HEK293 (cell line): ENCODE data around the gene IRF3.
A peak's percentile ranks its signal among the peaks of the same experiment; 100 is the strongest.

Experiments
- EGR2 ChIP-seq: fragments of 450-650 bp; formaldehyde crosslinking; IDR thresholded peaks from 2 replicates; pipeline ENCODE4 v1.5.1; 2016; ENCODE audit warnings: low read depth, missing biosample characterization, missing genetic modification characterization
- IKZF3 ChIP-seq: fragments of 450-650 bp; IDR thresholded peaks from 2 replicates; pipeline ENCODE4 v1.5.0; 2018; ENCODE audit warnings: missing biosample characterization, mild to moderate bottlenecking, missing genetic modification characterization, moderate library complexity
- KLF17 ChIP-seq: fragments of 450-650 bp; formaldehyde crosslinking; IDR thresholded peaks from 2 replicates; pipeline ENCODE4 v1.5.1; 2016; ENCODE audit warnings: missing biosample characterization, missing genetic modification characterization
- PRDM6 ChIP-seq: fragments of 450-650 bp; formaldehyde crosslinking; IDR thresholded peaks from 2 replicates; pipeline ENCODE4 v1.5.1; 2017; ENCODE audit warnings: missing biosample characterization, missing genetic modification characterization
- SCRT2 ChIP-seq: fragments of 450-650 bp; formaldehyde crosslinking; IDR thresholded peaks from 2 replicates; pipeline ENCODE4 v1.5.1; 2016; ENCODE audit warnings: missing biosample characterization, missing genetic modification characterization
- ZFHX2 ChIP-seq: fragments of 450-650 bp; formaldehyde crosslinking; conservative IDR thresholded peaks from 2 replicates; pipeline ENCODE4 v1.5.1; 2016; ENCODE audit warnings: missing biosample characterization, missing genetic modification characterization
- ZFP41 ChIP-seq: fragments of 450-650 bp; formaldehyde crosslinking; IDR thresholded peaks from 2 replicates; pipeline ENCODE4 v1.5.1; 2016; ENCODE audit warnings: missing biosample characterization, missing genetic modification characterization, borderline replicate concordance
- ZFP69B ChIP-seq: fragments of 450-650 bp; formaldehyde crosslinking; IDR thresholded peaks from 2 replicates; pipeline ENCODE4 v1.5.1; 2016; ENCODE audit warnings: missing biosample characterization, missing genetic modification characterization
- ZNF112 ChIP-seq: fragments of 450-650 bp; formaldehyde crosslinking; IDR thresholded peaks from 2 replicates; pipeline ENCODE4 v1.5.0; 2017; ENCODE audit warnings: missing biosample characterization, missing genetic modification characterization
- ZNF174 ChIP-seq: fragments of 450-650 bp; formaldehyde crosslinking; IDR thresholded peaks from 2 replicates; pipeline ENCODE4 v1.5.0; 2017; ENCODE audit warnings: missing biosample characterization, mild to moderate bottlenecking, missing genetic modification characterization
- ZNF184 ChIP-seq: fragments of 450-650 bp; IDR thresholded peaks from 2 replicates; pipeline ENCODE4 v1.5.1; 2018; ENCODE audit warnings: missing biosample characterization, mild to moderate bottlenecking, missing genetic modification characterization
- ZNF24 ChIP-seq: fragments of 450-650 bp; formaldehyde crosslinking; IDR thresholded peaks from 2 replicates; pipeline ENCODE4 v1.5.1; 2016; ENCODE audit warnings: missing biosample characterization, missing genetic modification characterization
- ZNF280D ChIP-seq: fragments of 450-650 bp; formaldehyde crosslinking; IDR thresholded peaks from 2 replicates; pipeline ENCODE4 v1.5.1; 2016; ENCODE audit warnings: missing biosample characterization, missing genetic modification characterization
- ZNF335 ChIP-seq: fragments of 450-650 bp; formaldehyde crosslinking; conservative IDR thresholded peaks from 2 replicates; pipeline ENCODE4 v1.5.1; 2016; ENCODE audit warnings: missing biosample characterization, missing genetic modification characterization
- ZNF391 ChIP-seq: fragments of 450-650 bp; formaldehyde crosslinking; IDR thresholded peaks from 2 replicates; pipeline ENCODE4 v1.5.1; 2016; ENCODE audit warnings: low read depth, missing biosample characterization, missing genetic modification characterization, borderline replicate concordance
- ZNF423 ChIP-seq: fragments of 450-650 bp; formaldehyde crosslinking; IDR thresholded peaks from 2 replicates; pipeline ENCODE4 v1.5.1; 2016; ENCODE audit warnings: missing biosample characterization, missing genetic modification characterization
- ZNF626 ChIP-seq: fragments of 450-650 bp; sonication (Bioruptor Pico); formaldehyde crosslinking; IDR thresholded peaks from 2 replicates; pipeline ENCODE4 v1.5.1; 2018; ENCODE audit warnings: missing biosample characterization, missing genetic modification characterization, inconsistent platforms
- ZNF629 ChIP-seq: fragments of 450-650 bp; formaldehyde crosslinking; IDR thresholded peaks from 2 replicates; pipeline ENCODE4 v1.5.1; 2017; ENCODE audit warnings: missing biosample characterization, missing genetic modification characterization
- ZNF639 ChIP-seq: fragments of 450-650 bp; formaldehyde crosslinking; IDR thresholded peaks from 2 replicates; pipeline ENCODE4 v1.5.1; 2016; ENCODE audit warnings: missing biosample characterization, missing genetic modification characterization
- ZNF701 ChIP-seq: fragments of 450-650 bp; formaldehyde crosslinking; IDR thresholded peaks from 2 replicates; pipeline ENCODE4 v1.5.1; 2016; ENCODE audit warnings: missing biosample characterization, missing genetic modification characterization
- ZNF785 ChIP-seq: fragments of 450-650 bp; formaldehyde crosslinking; IDR thresholded peaks from 2 replicates; pipeline ENCODE4 v1.5.1; 2016; ENCODE audit warnings: missing biosample characterization, missing genetic modification characterization
- ZSCAN16 ChIP-seq: fragments of 450-650 bp; formaldehyde crosslinking; IDR thresholded peaks from 2 replicates; pipeline ENCODE4 v1.5.1; 2016; ENCODE audit warnings: missing biosample characterization, missing genetic modification characterization
- ZSCAN30 ChIP-seq: fragments of 450-650 bp; IDR thresholded peaks from 2 replicates; pipeline ENCODE4 v1.5.1; 2018; ENCODE audit warnings: missing biosample characterization, mild to moderate bottlenecking, missing genetic modification characterization, moderate library complexity
- TF ChIP-seq, protein P1 (sequence below): fragments of 450-650 bp; formaldehyde crosslinking; IDR thresholded peaks from 2 replicates; pipeline ENCODE4 v1.5.1; 2016; ENCODE audit warnings: missing biosample characterization, missing genetic modification characterization
- TF ChIP-seq, protein P2 (sequence below): fragments of 450-650 bp; formaldehyde crosslinking; IDR thresholded peaks from 2 replicates; pipeline ENCODE4 v1.5.1; 2016; ENCODE audit warnings: missing biosample characterization, missing genetic modification characterization, borderline replicate concordance
- TF ChIP-seq, protein P3 (sequence below): fragments of 450-650 bp; formaldehyde crosslinking; IDR thresholded peaks from 2 replicates; pipeline ENCODE4 v1.5.1; 2016; ENCODE audit warnings: missing biosample characterization, missing genetic modification characterization

Gene IRF3

DNA sequence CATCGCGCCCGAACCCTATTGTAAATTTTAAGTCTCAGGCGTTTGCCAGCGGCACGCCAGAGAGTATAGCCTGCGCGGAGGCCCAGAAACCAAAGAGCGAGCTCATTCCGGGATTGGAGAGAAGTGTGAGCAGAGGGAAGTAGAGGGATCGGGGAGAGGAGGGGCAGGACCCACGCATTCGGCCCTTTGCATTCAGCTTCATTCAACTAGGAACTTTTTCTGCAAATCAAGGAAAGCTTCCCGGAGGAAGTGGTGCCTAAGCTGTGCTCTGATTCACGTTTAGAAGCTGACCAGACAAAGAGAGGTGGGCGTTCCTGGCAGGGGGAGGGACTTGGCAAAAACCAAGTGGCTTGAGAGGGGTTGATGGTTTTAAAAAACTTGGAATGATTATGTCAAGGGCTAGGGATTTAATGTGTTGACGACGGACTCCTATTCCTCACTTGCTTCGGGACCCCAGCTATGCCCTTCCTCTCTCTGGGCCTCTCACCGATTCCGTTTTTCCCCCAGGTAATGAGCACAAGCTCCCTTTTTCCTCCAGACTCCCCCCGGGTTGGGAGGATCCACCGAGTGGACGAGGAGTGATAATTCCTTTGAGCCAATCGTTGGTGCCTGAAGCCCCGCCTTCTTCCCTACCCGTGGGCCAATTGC lies 10.6 kb upstream of the IRF3 start (continued):
- TF ChIP-seq PRDM6 (tag by site-specific recombination), result no peak
- TF ChIP-seq ZNF24, result peak; percentile 71
- TF ChIP-seq, protein P1, sequence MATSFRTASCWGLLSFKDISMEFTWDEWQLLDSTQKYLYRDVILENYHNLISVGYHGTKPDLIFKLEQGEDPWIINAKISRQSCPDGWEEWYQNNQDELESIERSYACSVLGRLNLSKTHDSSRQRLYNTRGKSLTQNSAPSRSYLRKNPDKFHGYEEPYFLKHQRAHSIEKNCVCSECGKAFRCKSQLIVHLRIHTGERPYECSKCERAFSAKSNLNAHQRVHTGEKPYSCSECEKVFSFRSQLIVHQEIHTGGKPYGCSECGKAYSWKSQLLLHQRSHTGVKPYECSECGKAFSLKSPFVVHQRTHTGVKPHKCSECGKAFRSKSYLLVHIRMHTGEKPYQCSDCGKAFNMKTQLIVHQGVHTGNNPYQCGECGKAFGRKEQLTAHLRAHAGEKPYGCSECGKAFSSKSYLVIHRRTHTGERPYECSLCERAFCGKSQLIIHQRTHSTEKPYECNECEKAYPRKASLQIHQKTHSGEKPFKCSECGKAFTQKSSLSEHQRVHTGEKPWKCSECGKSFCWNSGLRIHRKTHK (tag by site-specific recombination), result no peak
- no peak for TF ChIP-seq ZFP41
- TF ChIP-seq, protein P2, sequence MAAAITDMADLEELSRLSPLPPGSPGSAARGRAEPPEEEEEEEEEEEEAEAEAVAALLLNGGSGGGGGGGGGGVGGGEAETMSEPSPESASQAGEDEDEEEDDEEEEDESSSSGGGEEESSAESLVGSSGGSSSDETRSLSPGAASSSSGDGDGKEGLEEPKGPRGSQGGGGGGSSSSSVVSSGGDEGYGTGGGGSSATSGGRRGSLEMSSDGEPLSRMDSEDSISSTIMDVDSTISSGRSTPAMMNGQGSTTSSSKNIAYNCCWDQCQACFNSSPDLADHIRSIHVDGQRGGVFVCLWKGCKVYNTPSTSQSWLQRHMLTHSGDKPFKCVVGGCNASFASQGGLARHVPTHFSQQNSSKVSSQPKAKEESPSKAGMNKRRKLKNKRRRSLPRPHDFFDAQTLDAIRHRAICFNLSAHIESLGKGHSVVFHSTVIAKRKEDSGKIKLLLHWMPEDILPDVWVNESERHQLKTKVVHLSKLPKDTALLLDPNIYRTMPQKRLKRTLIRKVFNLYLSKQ, result no peak
- no peak for TF ChIP-seq SCRT2
- no peak for TF ChIP-seq ZNF184
- no peak; the same call in 1 of the 2 replicates for TF ChIP-seq ZNF335 (tag by site-specific recombination)
- TF ChIP-seq, protein P3, sequence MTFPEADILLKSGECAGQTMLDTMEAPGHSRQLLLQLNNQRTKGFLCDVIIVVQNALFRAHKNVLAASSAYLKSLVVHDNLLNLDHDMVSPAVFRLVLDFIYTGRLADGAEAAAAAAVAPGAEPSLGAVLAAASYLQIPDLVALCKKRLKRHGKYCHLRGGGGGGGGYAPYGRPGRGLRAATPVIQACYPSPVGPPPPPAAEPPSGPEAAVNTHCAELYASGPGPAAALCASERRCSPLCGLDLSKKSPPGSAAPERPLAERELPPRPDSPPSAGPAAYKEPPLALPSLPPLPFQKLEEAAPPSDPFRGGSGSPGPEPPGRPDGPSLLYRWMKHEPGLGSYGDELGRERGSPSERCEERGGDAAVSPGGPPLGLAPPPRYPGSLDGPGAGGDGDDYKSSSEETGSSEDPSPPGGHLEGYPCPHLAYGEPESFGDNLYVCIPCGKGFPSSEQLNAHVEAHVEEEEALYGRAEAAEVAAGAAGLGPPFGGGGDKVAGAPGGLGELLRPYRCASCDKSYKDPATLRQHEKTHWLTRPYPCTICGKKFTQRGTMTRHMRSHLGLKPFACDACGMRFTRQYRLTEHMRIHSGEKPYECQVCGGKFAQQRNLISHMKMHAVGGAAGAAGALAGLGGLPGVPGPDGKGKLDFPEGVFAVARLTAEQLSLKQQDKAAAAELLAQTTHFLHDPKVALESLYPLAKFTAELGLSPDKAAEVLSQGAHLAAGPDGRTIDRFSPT (tag by site-specific recombination), result no peak
- TF ChIP-seq ZNF391, result 0 out of 2 replicates have a peak, but pooled peaks have one; percentile 50
- TF ChIP-seq ZNF639 (tag by site-specific recombination), result peak; percentile 81; the same call in 1 of the 2 replicates
- peak; percentile 31; the same call in 1 of the 2 replicates for TF ChIP-seq EGR2 (tag by site-specific recombination)
- TF ChIP-seq ZFP69B (tag by site-specific recombination), result peak; percentile 21; the same call in 1 of the 2 replicates
- TF ChIP-seq ZNF701, result no peak
- no peak for TF ChIP-seq ZNF626
- peak; percentile 78 for TF ChIP-seq IKZF3 (tag by site-specific recombination)
- no peak for TF ChIP-seq ZNF785
- no peak for TF ChIP-seq ZSCAN16 (tag by site-specific recombination)
- 0 out of 2 replicates have a peak, but pooled peaks have one; percentile 33 for TF ChIP-seq KLF17
- TF ChIP-seq ZNF174 (tag by site-specific recombination), result no peak
- peak; percentile 65 for TF ChIP-seq ZNF629 (tag by site-specific recombination)
- TF ChIP-seq ZSCAN30 (tag by site-specific recombination), result peak; percentile 22; the same call in 1 of the 2 replicates
- TF ChIP-seq ZFHX2 (tag by site-specific recombination), result peak; percentile 79
- no peak for TF ChIP-seq ZNF423
- TF ChIP-seq ZNF112 (tag by site-specific recombination), result no peak
- 0 out of 2 replicates have a peak, but pooled peaks have one; percentile 53 for TF ChIP-seq ZNF280D
